PC-3 (cell line): Measurements from ENCODE around the gene TMEM209.

Experiments used
- EZH2 ChIP-seq: fragments of 300-600 bp; sonication (generic); IDR thresholded peaks from one replicate; pipeline ENCODE4 v1.6.1; 2017; ENCODE audit warnings: antibody characterized with exemption, mild to moderate bottlenecking, low read length; ENCODE audit not compliant: unreplicated experiment
- EZH2phosphoT487 ChIP-seq: fragments of 300-600 bp; sonication (generic); IDR thresholded peaks from 2 replicates; pipeline ENCODE4 v1.6.1; 2018; ENCODE audit warnings: mild to moderate bottlenecking, antibody characterized with exemption, low read length, borderline replicate concordance
- TF ChIP-seq, protein P1 (sequence below): fragments of 300-600 bp; sonication (generic); conservative IDR thresholded peaks from 2 replicates; pipeline ENCODE4 v1.5.1; 2017; ENCODE audit warnings: antibody characterized with exemption, low read depth, mild to moderate bottlenecking, low read length

DNA sequence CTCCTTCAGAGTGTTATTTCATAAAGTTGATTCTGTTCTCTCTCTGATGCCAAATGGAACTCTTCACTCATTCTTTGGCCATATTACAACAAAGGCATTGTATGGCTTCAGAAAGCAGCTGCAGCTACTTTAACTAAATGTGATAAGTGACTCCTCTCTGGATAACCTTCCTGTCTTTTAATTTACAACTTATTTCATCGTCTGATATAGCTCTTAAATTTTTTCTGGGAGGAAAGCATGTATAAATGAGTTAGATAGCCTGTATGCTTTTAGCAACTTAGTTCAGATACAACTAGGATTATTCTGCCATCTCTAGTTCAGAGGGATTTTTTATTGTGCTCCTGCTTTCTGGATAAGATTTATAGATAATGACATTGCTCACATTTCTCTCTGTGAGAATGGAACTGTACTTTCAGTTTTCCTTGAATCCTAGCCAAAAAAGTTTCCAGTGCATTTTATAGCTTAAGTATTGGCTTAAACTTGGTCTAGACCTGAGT lies 77.3 kb downstream of the TMEM209 start:
- TF ChIP-seq, protein P1, sequence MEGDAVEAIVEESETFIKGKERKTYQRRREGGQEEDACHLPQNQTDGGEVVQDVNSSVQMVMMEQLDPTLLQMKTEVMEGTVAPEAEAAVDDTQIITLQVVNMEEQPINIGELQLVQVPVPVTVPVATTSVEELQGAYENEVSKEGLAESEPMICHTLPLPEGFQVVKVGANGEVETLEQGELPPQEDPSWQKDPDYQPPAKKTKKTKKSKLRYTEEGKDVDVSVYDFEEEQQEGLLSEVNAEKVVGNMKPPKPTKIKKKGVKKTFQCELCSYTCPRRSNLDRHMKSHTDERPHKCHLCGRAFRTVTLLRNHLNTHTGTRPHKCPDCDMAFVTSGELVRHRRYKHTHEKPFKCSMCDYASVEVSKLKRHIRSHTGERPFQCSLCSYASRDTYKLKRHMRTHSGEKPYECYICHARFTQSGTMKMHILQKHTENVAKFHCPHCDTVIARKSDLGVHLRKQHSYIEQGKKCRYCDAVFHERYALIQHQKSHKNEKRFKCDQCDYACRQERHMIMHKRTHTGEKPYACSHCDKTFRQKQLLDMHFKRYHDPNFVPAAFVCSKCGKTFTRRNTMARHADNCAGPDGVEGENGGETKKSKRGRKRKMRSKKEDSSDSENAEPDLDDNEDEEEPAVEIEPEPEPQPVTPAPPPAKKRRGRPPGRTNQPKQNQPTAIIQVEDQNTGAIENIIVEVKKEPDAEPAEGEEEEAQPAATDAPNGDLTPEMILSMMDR = no peak
- TF ChIP-seq EZH2 = no peak
- no peak for TF ChIP-seq EZH2phosphoT487
